PC-3 (cell line): ENCODE data around the gene KRT81. TPM values are rescaled to one million over a fixed set of nuclear protein-coding genes. Genes with fewer than 3 reads are reported as not detected.

Source experiments
- ATAC-seq: fragments of 200-7000 bp; cut with Tn5 transposase; 2 replicates; pipeline ENCODE4 v1.9.1; 2020; ENCODE audit warnings: mild to moderate bottlenecking, moderate library complexity
- BruUV-seq: library from RNA; stranded (reverse); fragments of 400-500 nt; replicated peaks from 2 replicates; lab custom pipeline; 2021; lab: Mats Ljungman, UMichigan
- CTCF ChIA-PET: fragments of 300-600 bp; sonication (Branson Sonifier 250); formaldehyde crosslinking; loops from one replicate; lab custom pipeline; 2022; ENCODE audit warnings: antibody characterized with exemption; lab: Charles Lee
- POLR2A ChIA-PET: fragments of 300-600 bp; sonication (Branson Sonifier 250); formaldehyde crosslinking; loops from one replicate; lab custom pipeline; 2022; ENCODE audit warnings: antibody characterized with exemption; ENCODE audit not compliant: unreplicated experiment; lab: Charles Lee
- DNase-seq: peaks from one replicate; pipeline ENCODE4 v3.0.0-alpha.2; 2015
- H2AFZ ChIP-seq: fragments of 300-600 bp; sonication (generic); 2 replicates; pipeline ENCODE4 v1.6.0; 2016; ENCODE audit warnings: antibody characterized with exemption, low read length
- H3F3A ChIP-seq: fragments of 300-600 bp; sonication (generic); one replicate; pipeline ENCODE4 v1.6.0; 2017; ENCODE audit warnings: antibody characterized with exemption, low read length, control low read depth, mild to moderate bottlenecking; ENCODE audit not compliant: unreplicated experiment
- H3K27ac ChIP-seq: fragments of 300-600 bp; sonication (generic); 2 replicates; pipeline ENCODE4 v1.5.1; 2016; ENCODE audit warnings: mild to moderate bottlenecking, low read length
- H3K27me3 ChIP-seq: fragments of 300-600 bp; sonication (generic); 2 replicates; pipeline ENCODE4 v1.6.1; 2016; ENCODE audit warnings: low read length, mixed read lengths
- H3K36me3 ChIP-seq: fragments of 300-600 bp; sonication (generic); 2 replicates; pipeline ENCODE4 v1.6.1; 2016; ENCODE audit warnings: low read depth, mixed run types, low read length, mixed read lengths
- H3K4me1 ChIP-seq: fragments of 300-600 bp; sonication (generic); 2 replicates; pipeline ENCODE4 v1.5.1; 2016; ENCODE audit warnings: low read length; ENCODE audit not compliant: insufficient read depth
- H3K4me2 ChIP-seq: fragments of 300-600 bp; sonication (generic); 2 replicates; pipeline ENCODE4 v1.6.0; 2016; ENCODE audit warnings: low read length
- H3K4me3 ChIP-seq: fragments of 300-600 bp; sonication (generic); 2 replicates; pipeline ENCODE4 v1.5.1; 2016; ENCODE audit warnings: mild to moderate bottlenecking, low read length, mixed read lengths
- H3K79me2 ChIP-seq: fragments of 300-600 bp; sonication (generic); 2 replicates; pipeline ENCODE4 v1.6.1; 2017; ENCODE audit warnings: low read length, mixed read lengths
- H3K9ac ChIP-seq: fragments of 300-600 bp; sonication (generic); 2 replicates; pipeline ENCODE4 v1.6.0; 2016; ENCODE audit warnings: mild to moderate bottlenecking, low read length
- H3K9me2 ChIP-seq: fragments of 300-600 bp; sonication (generic); replicated peaks from 2 replicates; pipeline ENCODE4 v1.6.1; 2016; ENCODE audit warnings: mixed run types, low read length, mixed read lengths
- H3K9me3 ChIP-seq: fragments of 300-600 bp; sonication (generic); 2 replicates; pipeline ENCODE4 v1.6.1; 2016; ENCODE audit warnings: low read length, mixed read lengths
- H4K20me1 ChIP-seq: fragments of 300-600 bp; sonication (generic); 2 replicates; pipeline ENCODE4 v1.6.1; 2016; ENCODE audit warnings: low read length, mixed read lengths
- EZH2 ChIP-seq: fragments of 300-600 bp; sonication (generic); IDR thresholded peaks from one replicate; pipeline ENCODE4 v1.6.1; 2017; ENCODE audit warnings: antibody characterized with exemption, mild to moderate bottlenecking, low read length; ENCODE audit not compliant: unreplicated experiment
- EZH2phosphoT487 ChIP-seq: fragments of 300-600 bp; sonication (generic); IDR thresholded peaks from 2 replicates; pipeline ENCODE4 v1.6.1; 2018; ENCODE audit warnings: mild to moderate bottlenecking, antibody characterized with exemption, low read length, borderline replicate concordance
- intact Hi-C: fragments of 100-400 bp; cut with micrococcal nuclease; formaldehyde crosslinking; loops from 2 replicates; pipeline ENCODE4 v1.9.0; 2023
- total RNA-seq: library from RNA; depleted of rRNA; stranded (reverse); fragments of >200 nt; gene quantifications from 2 replicates; pipeline ENCODE4 v1.2.3, GENCODE V29; 2014
- TF ChIP-seq, protein P1 (sequence below): fragments of 300-600 bp; sonication (generic); conservative IDR thresholded peaks from 2 replicates; pipeline ENCODE4 v1.5.1; 2017; ENCODE audit warnings: antibody characterized with exemption, low read depth, mild to moderate bottlenecking, low read length

The KRT81 gene
- total RNA-seq, 1 experiment from 2014 or later = 1,688 TPM

DNA sequence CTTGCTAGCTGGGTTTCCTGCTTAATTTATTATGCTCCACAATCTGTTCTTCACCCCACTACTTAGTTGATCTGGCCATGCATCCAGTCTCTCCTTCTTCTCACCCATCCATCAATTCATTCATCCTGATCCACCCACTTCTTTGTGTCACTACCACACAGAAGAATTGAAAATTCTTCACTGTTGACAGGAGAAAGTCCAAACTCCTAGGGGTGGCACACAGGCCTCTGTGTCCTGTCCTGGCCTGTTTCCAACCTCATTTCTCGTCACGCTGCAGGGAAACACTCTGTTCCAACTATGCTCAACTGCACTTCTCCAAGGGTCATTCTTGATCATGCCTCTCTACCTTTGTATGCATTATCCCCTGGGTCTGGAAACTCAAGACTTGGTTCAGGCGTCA is 40.5 kb upstream of the KRT81 start:
- H3K27ac ChIP-seq = no peak overlapping the region
- H3K4me2 ChIP-seq = no peak overlapping the region
- H3K9me2 ChIP-seq = no peaks in the 10 kb centered on the region
- ATAC-seq = no peak
- no peak for DNase-seq
- no peak overlapping the region for H3K9ac ChIP-seq
- POLR2A ChIA-PET = no interaction called here
- H4K20me1 ChIP-seq = no peaks in the 10 kb centered on the region
- CTCF ChIA-PET = interaction anchor here (0.6 kb wide), 1 partner anchor 41 kb away, joined by 4 read pairs; no protein-coding TSS in a partner anchor
- BruUV-seq = no TSS peak
- H3K4me1 ChIP-seq = peaks cover 14% of the 10 kb centered on the region
- no peak overlapping the region for H3K4me3 ChIP-seq
- H3K27me3 ChIP-seq = no peaks in the 10 kb centered on the region
- no peaks in the 10 kb centered on the region for H3F3A ChIP-seq
- H3K9me3 ChIP-seq = no peaks in the 10 kb centered on the region
- no peak overlapping the region for H2AFZ ChIP-seq
- intact Hi-C loops = no loop called here
- no peaks in the 10 kb centered on the region for H3K36me3 ChIP-seq
- H3K79me2 ChIP-seq = no peaks in the 10 kb centered on the region
- TF ChIP-seq EZH2 = no peak
- TF ChIP-seq EZH2phosphoT487 = no peak
- TF ChIP-seq, protein P1, sequence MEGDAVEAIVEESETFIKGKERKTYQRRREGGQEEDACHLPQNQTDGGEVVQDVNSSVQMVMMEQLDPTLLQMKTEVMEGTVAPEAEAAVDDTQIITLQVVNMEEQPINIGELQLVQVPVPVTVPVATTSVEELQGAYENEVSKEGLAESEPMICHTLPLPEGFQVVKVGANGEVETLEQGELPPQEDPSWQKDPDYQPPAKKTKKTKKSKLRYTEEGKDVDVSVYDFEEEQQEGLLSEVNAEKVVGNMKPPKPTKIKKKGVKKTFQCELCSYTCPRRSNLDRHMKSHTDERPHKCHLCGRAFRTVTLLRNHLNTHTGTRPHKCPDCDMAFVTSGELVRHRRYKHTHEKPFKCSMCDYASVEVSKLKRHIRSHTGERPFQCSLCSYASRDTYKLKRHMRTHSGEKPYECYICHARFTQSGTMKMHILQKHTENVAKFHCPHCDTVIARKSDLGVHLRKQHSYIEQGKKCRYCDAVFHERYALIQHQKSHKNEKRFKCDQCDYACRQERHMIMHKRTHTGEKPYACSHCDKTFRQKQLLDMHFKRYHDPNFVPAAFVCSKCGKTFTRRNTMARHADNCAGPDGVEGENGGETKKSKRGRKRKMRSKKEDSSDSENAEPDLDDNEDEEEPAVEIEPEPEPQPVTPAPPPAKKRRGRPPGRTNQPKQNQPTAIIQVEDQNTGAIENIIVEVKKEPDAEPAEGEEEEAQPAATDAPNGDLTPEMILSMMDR = no peak

DNA sequence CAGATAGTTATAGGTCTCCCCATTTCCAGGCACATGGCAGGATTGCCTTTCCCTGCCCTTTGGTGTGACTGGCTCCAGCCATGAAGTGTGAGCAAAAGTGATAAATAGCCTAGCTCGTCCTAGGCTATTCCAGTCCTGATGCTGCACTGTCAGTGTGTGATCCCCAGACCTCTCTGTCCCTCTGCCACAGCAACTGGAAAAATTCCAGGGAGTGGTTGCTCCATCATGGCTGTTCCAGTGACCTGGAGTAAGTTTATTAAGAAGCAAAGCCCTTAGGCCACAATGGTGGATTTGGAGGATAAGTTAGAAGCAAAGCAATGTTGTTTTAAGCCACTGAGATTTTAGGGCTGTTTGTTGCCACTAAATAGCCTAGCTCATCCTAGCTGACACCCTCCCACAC is 39.7 kb upstream of the KRT81 start:
- H3F3A ChIP-seq = no peaks in the 10 kb centered on the region
- no peaks in the 10 kb centered on the region for H3K9me2 ChIP-seq
- no peaks in the 10 kb centered on the region for H3K27me3 ChIP-seq
- ChIA-PET CTCF (no interaction called here), POLR2A (interaction anchor here (0.5 kb wide), 1 partner anchor 53 kb away, joined by 12 read pairs; no protein-coding TSS in a partner anchor)
- ATAC-seq = no peak
- intact Hi-C loops = no loop called here
- no peak overlapping the region for H3K4me2 ChIP-seq
- H3K9ac ChIP-seq = no peak overlapping the region
- H3K36me3 ChIP-seq = no peaks in the 10 kb centered on the region
- no peaks in the 10 kb centered on the region for H4K20me1 ChIP-seq
- H3K9me3 ChIP-seq = no peaks in the 10 kb centered on the region
- TF ChIP-seq, protein P1 = no peak
- TF ChIP-seq EZH2phosphoT487 (no peak), EZH2 (no peak)
- no TSS peak for BruUV-seq
- no peak overlapping the region for H3K27ac ChIP-seq
- DNase-seq = no peak
- peaks cover 15% of the 10 kb centered on the region for H3K4me1 ChIP-seq
- H3K79me2 ChIP-seq = no peaks in the 10 kb centered on the region
- no peak overlapping the region for H3K4me3 ChIP-seq
- H2AFZ ChIP-seq = no peak overlapping the region

DNA sequence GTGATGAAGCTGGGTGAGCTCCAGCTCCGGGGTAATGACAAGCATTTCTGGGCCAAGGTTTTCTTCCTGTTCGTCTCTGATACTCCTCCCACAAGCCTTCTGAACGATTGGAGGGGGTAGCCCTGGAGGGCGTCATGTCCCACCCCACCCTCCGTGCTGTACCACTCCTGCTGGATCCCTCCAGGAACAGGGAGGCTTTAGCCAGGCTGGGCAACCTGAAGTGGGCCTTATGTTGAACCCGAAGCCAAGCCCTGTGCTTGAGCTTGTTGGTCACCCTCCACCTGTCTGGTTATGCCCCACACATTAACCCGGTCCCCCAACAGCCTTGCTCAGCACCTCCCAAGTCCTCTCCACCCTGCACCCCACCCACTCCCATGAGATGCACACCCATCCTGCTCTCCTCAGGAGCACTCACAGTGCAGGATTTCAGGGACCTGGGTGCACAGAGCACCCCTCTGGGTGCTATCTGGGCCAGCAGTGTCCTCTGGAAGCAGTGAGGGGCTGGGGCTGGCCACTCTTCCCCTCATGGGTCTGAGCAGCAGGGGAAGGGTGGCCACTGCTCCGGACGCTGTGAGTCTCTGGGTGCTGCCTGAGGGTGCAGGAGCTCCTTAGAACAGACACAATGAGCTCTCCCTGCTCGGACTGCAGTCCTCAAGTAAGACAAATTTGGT is 36.6 kb upstream of the KRT81 start:
- H3K4me3 ChIP-seq = no peak overlapping the region
- H3K27ac ChIP-seq = peak overlapping the region; percentile 76
- no peak for DNase-seq
- H3K36me3 ChIP-seq = no peaks in the 10 kb centered on the region
- BruUV-seq = no TSS peak
- H3K9me2 ChIP-seq = no peaks in the 10 kb centered on the region
- intact Hi-C loops = loop anchor here (1.0 to 5.0 kb wide), 3 partner anchors 47 to 171 kb away; no protein-coding TSS in a partner anchor
- H3K27me3 ChIP-seq = no peaks in the 10 kb centered on the region
- peak overlapping the region; percentile 49 for H3K9ac ChIP-seq
- H3K9me3 ChIP-seq = no peaks in the 10 kb centered on the region
- CTCF ChIA-PET = interaction anchor here (0.6 to 1.4 kb wide), 12 partner anchors 17 to 295 kb away, joined by 3 to 8 read pairs (median 3); no protein-coding TSS in a partner anchor
- ATAC-seq = peak; percentile 3; the same call in 1 of the 2 replicates
- no peaks in the 10 kb centered on the region for H3K79me2 ChIP-seq
- POLR2A ChIA-PET = interaction anchor here (0.6 to 0.7 kb wide), 2 partner anchors 180 to 1231 kb away, joined by 4 to 5 read pairs; no protein-coding TSS in a partner anchor
- H2AFZ ChIP-seq = peak overlapping the region; percentile 63
- no peaks in the 10 kb centered on the region for H3F3A ChIP-seq
- H3K4me1 ChIP-seq = peaks cover 15% of the 10 kb centered on the region
- no peaks in the 10 kb centered on the region for H4K20me1 ChIP-seq
- H3K4me2 ChIP-seq = peak overlapping the region; percentile 58
- TF ChIP-seq, protein P1 = no peak
